Right hindlimb (tissue), 1 donor: ENCODE measurements around the gene NPAS2.
A peak's percentile ranks its signal among the peaks of the same experiment; 100 is the strongest.

Source experiments
- DNase-seq: peaks from one replicate; pipeline ENCODE4 v3.0.0-alpha.2; 2018

The NPAS2 gene

GRCh38 chr2:100819370-100820272 lies at the start of gene NPAS2:
TSS of gene NPAS2 (plus strand) at chr2:100820139. CDS start at chr2:100904755, 84,616 bp downstream.
- DNase-seq = peak; percentile 72

- no peak for DNase-seq
Observed at GRCh38 chr2:100771125-100771524, 48.8 kb upstream of the NPAS2 start.

GRCh38 chr2:100773538-100773937 lies 46.4 kb upstream of the NPAS2 start:
- DNase-seq = no peak

GRCh38 chr2:100776445-100776844 lies 43.5 kb upstream of the NPAS2 start:
- DNase-seq = no peak

GRCh38 chr2:100778637-100779450 lies 41.1 kb upstream of the NPAS2 start:
- DNase-seq = no peak

- no peak for DNase-seq
Observed at GRCh38 chr2:100779908-100780202, 40.1 kb upstream of the NPAS2 start.

GRCh38 chr2:100780203-100781008 lies 39.5 kb upstream of the NPAS2 start:
- DNase-seq = no peak

- no peak for DNase-seq
Observed at GRCh38 chr2:100781009-100781325, 39.0 kb upstream of the NPAS2 start.

- no peak for DNase-seq
Observed at GRCh38 chr2:100781523-100782379, 38.2 kb upstream of the NPAS2 start.

GRCh38 chr2:100782380-100782878 lies 37.5 kb upstream of the NPAS2 start:
- no peak for DNase-seq

GRCh38 chr2:100783987-100784386 lies 36.0 kb upstream of the NPAS2 start:
- no peak for DNase-seq

GRCh38 chr2:100784681-100785080 lies 35.3 kb upstream of the NPAS2 start:
- DNase-seq = no peak

- DNase-seq = no peak
Observed at GRCh38 chr2:100785626-100786296, 34.2 kb upstream of the NPAS2 start.

GRCh38 chr2:100786297-100786658 lies 33.7 kb upstream of the NPAS2 start:
- peak; percentile 64 for DNase-seq

- DNase-seq = no peak
Observed at GRCh38 chr2:100786985-100787384, 33.0 kb upstream of the NPAS2 start.

GRCh38 chr2:100789361-100789760 lies 30.6 kb upstream of the NPAS2 start:
- DNase-seq = no peak

GRCh38 chr2:100791294-100791935 lies 28.5 kb upstream of the NPAS2 start:
- DNase-seq = no peak

GRCh38 chr2:100791936-100792308 lies 28.0 kb upstream of the NPAS2 start:
- DNase-seq = no peak

- no peak for DNase-seq
Observed at GRCh38 chr2:100793220-100793619, 26.7 kb upstream of the NPAS2 start.

GRCh38 chr2:100793982-100794381 lies 26.0 kb upstream of the NPAS2 start:
- no peak for DNase-seq

GRCh38 chr2:100796499-100797100 lies 23.3 kb upstream of the NPAS2 start:
- DNase-seq = no peak
